ENCODE results near the gene ABL2. TPM values are rescaled to one million over a fixed set of nuclear protein-coding genes. Genes with fewer than 3 reads are reported as not detected.
"Not testable (repeated sequence)": the region's sequence is repeated elsewhere in the genome, so short reads cannot be mapped to it uniquely, and the experiment has no call there.

The ABL2 gene
- total RNA-seq, 1 experiment from 2014 or later: 7.9 TPM

GRCh38 chr1:179143322-179143721 lies 86.2 kb downstream of the ABL2 start:
- Histone ChIP-seq H3K27me3 (ENCODE audit: control insufficient read depth, insufficient read depth, low read length) (no peaks in the 10 kb centered on the region), H3K4me3 (ENCODE audit: insufficient read depth, low read depth, low read length) (no peak overlapping the region), H3K36me3 (replicated peaks; ENCODE audit: control insufficient read depth, insufficient read depth, low read length) (no peaks in the 10 kb centered on the region)
- no peak for DNase-seq

GRCh38 chr1:179142889-179143299 lies 86.6 kb downstream of the ABL2 start:
- no peak overlapping the region for H3K4me3 ChIP-seq (ENCODE audit: insufficient read depth, low read depth, low read length)
- no peak for DNase-seq
- H3K27me3 ChIP-seq (ENCODE audit: control insufficient read depth, insufficient read depth, low read length): no peaks in the 10 kb centered on the region
- H3K36me3 ChIP-seq (replicated peaks; ENCODE audit: control insufficient read depth, insufficient read depth, low read length): no peaks in the 10 kb centered on the region

GRCh38 chr1:179141592-179142251 lies 87.8 kb downstream of the ABL2 start:
- no peaks in the 10 kb centered on the region for H3K36me3 ChIP-seq (replicated peaks; ENCODE audit: control insufficient read depth, insufficient read depth, low read length)
- no peak for DNase-seq
- no peak overlapping the region for H3K4me3 ChIP-seq (ENCODE audit: insufficient read depth, low read depth, low read length)
- H3K27me3 ChIP-seq (ENCODE audit: control insufficient read depth, insufficient read depth, low read length): no peaks in the 10 kb centered on the region

GRCh38 chr1:179138755-179139154 lies 90.7 kb downstream of the ABL2 start:
- not testable (repeated sequence) for H3K27me3 ChIP-seq (ENCODE audit: control insufficient read depth, insufficient read depth, low read length); DNase-seq; H3K36me3 ChIP-seq (replicated peaks; ENCODE audit: control insufficient read depth, insufficient read depth, low read length); H3K4me3 ChIP-seq (ENCODE audit: insufficient read depth, low read depth, low read length)

- no peak overlapping the region for H3K4me3 ChIP-seq (ENCODE audit: insufficient read depth, low read depth, low read length)
Observed at GRCh38 chr1:179137617-179138255, 91.7 kb downstream of the ABL2 start.

GRCh38 chr1:179135707-179136106 lies 93.8 kb downstream of the ABL2 start:
- not testable (repeated sequence) for H3K36me3 ChIP-seq (replicated peaks; ENCODE audit: control insufficient read depth, insufficient read depth, low read length); H3K4me3 ChIP-seq (ENCODE audit: insufficient read depth, low read depth, low read length); DNase-seq; H3K27me3 ChIP-seq (ENCODE audit: control insufficient read depth, insufficient read depth, low read length)

More at GRCh38 chr1:179137617-179138255, 91.7 kb downstream of the ABL2 start:
- no peak for DNase-seq
- no peaks in the 10 kb centered on the region for H3K36me3 ChIP-seq (replicated peaks; ENCODE audit: control insufficient read depth, insufficient read depth, low read length)
- H3K27me3 ChIP-seq (ENCODE audit: control insufficient read depth, insufficient read depth, low read length): no peaks in the 10 kb centered on the region

GRCh38 chr1:179135168-179135567 lies 94.3 kb downstream of the ABL2 start:
- H3K36me3 ChIP-seq (replicated peaks; ENCODE audit: control insufficient read depth, insufficient read depth, low read length); H3K27me3 ChIP-seq (ENCODE audit: control insufficient read depth, insufficient read depth, low read length); DNase-seq; H3K4me3 ChIP-seq (ENCODE audit: insufficient read depth, low read depth, low read length): not testable (repeated sequence)

- Histone ChIP-seq H3K36me3 (replicated peaks; ENCODE audit: control insufficient read depth, insufficient read depth, low read length) (no peaks in the 10 kb centered on the region; the same call in 1 of the 2 replicates), H3K27me3 (ENCODE audit: control insufficient read depth, insufficient read depth, low read length) (no peaks in the 10 kb centered on the region), H3K4me3 (ENCODE audit: insufficient read depth, low read depth, low read length) (no peak overlapping the region)
- DNase-seq: no peak
Observed at GRCh38 chr1:179129702-179130473, 99.6 kb downstream of the ABL2 start.

GRCh38 chr1:179128520-179128919 lies 101.0 kb downstream of the ABL2 start:
- DNase-seq: no peak
- no peaks in the 10 kb centered on the region; the same call in 1 of the 2 replicates for H3K36me3 ChIP-seq (replicated peaks; ENCODE audit: control insufficient read depth, insufficient read depth, low read length)
- no peak overlapping the region for H3K4me3 ChIP-seq (ENCODE audit: insufficient read depth, low read depth, low read length)
- H3K27me3 ChIP-seq (ENCODE audit: control insufficient read depth, insufficient read depth, low read length): no peaks in the 10 kb centered on the region

- Histone ChIP-seq H3K27me3 (ENCODE audit: control insufficient read depth, insufficient read depth, low read length) (no peaks in the 10 kb centered on the region), H3K36me3 (replicated peaks; ENCODE audit: control insufficient read depth, insufficient read depth, low read length) (no peaks in the 10 kb centered on the region; the same call in 1 of the 2 replicates), H3K4me3 (ENCODE audit: insufficient read depth, low read depth, low read length) (no peak overlapping the region)
- no peak for DNase-seq
Observed at GRCh38 chr1:179127163-179127895, 102.1 kb downstream of the ABL2 start.

- Histone ChIP-seq H3K27me3 (ENCODE audit: control insufficient read depth, insufficient read depth, low read length) (no peaks in the 10 kb centered on the region), H3K4me3 (ENCODE audit: insufficient read depth, low read depth, low read length) (no peak overlapping the region), H3K36me3 (replicated peaks; ENCODE audit: control insufficient read depth, insufficient read depth, low read length) (no peaks in the 10 kb centered on the region; the same call in 1 of the 2 replicates)
- no peak for DNase-seq
Observed at GRCh38 chr1:179126338-179127060, 103.0 kb downstream of the ABL2 start.

- no peaks in the 10 kb centered on the region; the same call in 1 of the 2 replicates for H3K36me3 ChIP-seq (replicated peaks; ENCODE audit: control insufficient read depth, insufficient read depth, low read length)
- H3K4me3 ChIP-seq (ENCODE audit: insufficient read depth, low read depth, low read length): no peak overlapping the region
- no peaks in the 10 kb centered on the region for H3K27me3 ChIP-seq (ENCODE audit: control insufficient read depth, insufficient read depth, low read length)
- no peak for DNase-seq
Observed at GRCh38 chr1:179124873-179125272, 104.6 kb downstream of the ABL2 start.

GRCh38 chr1:179121159-179121938 lies 108.1 kb downstream of the ABL2 start:
- H3K4me3 ChIP-seq (ENCODE audit: insufficient read depth, low read depth, low read length): no peak overlapping the region
- H3K36me3 ChIP-seq (replicated peaks; ENCODE audit: control insufficient read depth, insufficient read depth, low read length): no peaks in the 10 kb centered on the region; the same call in 1 of the 2 replicates
- DNase-seq: peak; percentile 59
- no peaks in the 10 kb centered on the region for H3K27me3 ChIP-seq (ENCODE audit: control insufficient read depth, insufficient read depth, low read length)
